Testis (tissue), 3 donors: ENCODE measurements around the gene STX4. TPM values are rescaled to one million over a fixed set of nuclear protein-coding genes. Genes with fewer than 3 reads are reported as not detected.
A peak's percentile ranks its signal among the peaks of the same experiment; 100 is the strongest.

Source experiments
- DNase-seq: peaks from one replicate; pipeline ENCODE4 v3.0.0-alpha.2; 2019
- H3K27ac ChIP-seq, 2 donors: fragments of 200-600 bp; sonication (generic); one replicate each; pipeline ENCODE4 v1.5.1; 2019
- H3K27me3 ChIP-seq: fragments of 200-600 bp; sonication (generic); one replicate; pipeline ENCODE4 v1.5.1; 2019
- H3K36me3 ChIP-seq: fragments of 200-600 bp; sonication (generic); one replicate; pipeline ENCODE4 v1.5.1; 2017; ENCODE audit warnings: low read depth; ENCODE audit errors: missing control alignments
- H3K4me1 ChIP-seq: fragments of 200-600 bp; sonication (generic); one replicate; pipeline ENCODE4 v1.5.1; 2019
- H3K4me3 ChIP-seq, 2 donors: fragments of 200-600 bp; sonication (generic); one replicate each; pipeline ENCODE4 v1.5.1; 2017 to 2019
- H3K9me3 ChIP-seq: fragments of 200-600 bp; sonication (generic); one replicate; pipeline ENCODE4 v1.5.1; 2017
- POLR2A ChIP-seq: fragments of 450-650 bp; IDR thresholded peaks from one replicate; pipeline ENCODE4 v1.6.1; 2017; ENCODE audit warnings: antibody characterized with exemption, mild to moderate bottlenecking, moderate library complexity
- WGBS, 2 donors: methylation state at CpG; one replicate each; pipeline ENCODE4 v1.1.5; 2018; 5-methylcytosine and 5-hydroxymethylcytosine counted together
- intact Hi-C: fragments of 100-400 bp; cut with DNase I; formaldehyde crosslinking; loops from one replicate; pipeline ENCODE4 v1.15.1; 2023; ENCODE audit warnings: low total_unique reads
- polyA plus RNA-seq: library from polyadenylated mRNA; stranded (reverse); fragments of 350-450 nt; fragmentation: Illumina TruSeq; extraction: RNeasy Lipid Tissue Mini Kit (QIAGEN cat#74804); gene quantifications from one replicate; pipeline ENCODE4 v1.2.3, GENCODE V29; 2014; ENCODE audit warnings: low read depth, low replicate concordance; ENCODE audit not compliant: insufficient read depth
- total RNA-seq, 2 donors: library from RNA; depleted of rRNA; stranded (reverse); fragments of >200 nt; gene quantifications; one replicate each; pipeline ENCODE4 v1.2.3, GENCODE V29; 2016
- TF ChIP-seq, protein P1 (sequence below), 3 experiments: fragments of 450-650 bp in 2 of 3; fragments of 200-600 bp in 1 of 3; sonication (generic) in 1 of 3; IDR thresholded peaks; one replicate each; pipeline ENCODE4 v1.5.1; 2016 to 2019; ENCODE audit warnings: antibody characterized with exemption in 3 of 3, mild to moderate bottlenecking in 2 of 3, moderate library complexity in 1 of 3

STX4 gene
- total and polyA plus RNA-seq, 3 donors from 2014 or later, result 37.1 to 56.9 (median 50.9) TPM

- TF ChIP-seq, protein P1, sequence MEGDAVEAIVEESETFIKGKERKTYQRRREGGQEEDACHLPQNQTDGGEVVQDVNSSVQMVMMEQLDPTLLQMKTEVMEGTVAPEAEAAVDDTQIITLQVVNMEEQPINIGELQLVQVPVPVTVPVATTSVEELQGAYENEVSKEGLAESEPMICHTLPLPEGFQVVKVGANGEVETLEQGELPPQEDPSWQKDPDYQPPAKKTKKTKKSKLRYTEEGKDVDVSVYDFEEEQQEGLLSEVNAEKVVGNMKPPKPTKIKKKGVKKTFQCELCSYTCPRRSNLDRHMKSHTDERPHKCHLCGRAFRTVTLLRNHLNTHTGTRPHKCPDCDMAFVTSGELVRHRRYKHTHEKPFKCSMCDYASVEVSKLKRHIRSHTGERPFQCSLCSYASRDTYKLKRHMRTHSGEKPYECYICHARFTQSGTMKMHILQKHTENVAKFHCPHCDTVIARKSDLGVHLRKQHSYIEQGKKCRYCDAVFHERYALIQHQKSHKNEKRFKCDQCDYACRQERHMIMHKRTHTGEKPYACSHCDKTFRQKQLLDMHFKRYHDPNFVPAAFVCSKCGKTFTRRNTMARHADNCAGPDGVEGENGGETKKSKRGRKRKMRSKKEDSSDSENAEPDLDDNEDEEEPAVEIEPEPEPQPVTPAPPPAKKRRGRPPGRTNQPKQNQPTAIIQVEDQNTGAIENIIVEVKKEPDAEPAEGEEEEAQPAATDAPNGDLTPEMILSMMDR (IDR thresholded peaks at IDR 0.05), result no peak
- no peak for TF ChIP-seq POLR2A
- Histone ChIP-seq H3K36me3 (no peaks in the 10 kb centered on the region), H3K4me1 (peaks cover 14% of the 10 kb centered on the region), H3K9me3 (no peaks in the 10 kb centered on the region), H3K4me3 (peak overlapping the region; percentile 26 to 45), H3K27ac (no peak overlapping the region), H3K27me3 (no peaks in the 10 kb centered on the region)
- WGBS, 2 donors, result 39 to 40% methylated on average over 13 to 23 of the region's 23 CpGs
- no peak for DNase-seq
- intact Hi-C loops, result no loop called here
Observed at GRCh38 chr16:30996324-30996984, 36.9 kb upstream of the STX4 start.

- intact Hi-C loops, result no loop called here
Observed at GRCh38 chr16:30996985-30997724, 36.2 kb upstream of the STX4 start.

DNA sequence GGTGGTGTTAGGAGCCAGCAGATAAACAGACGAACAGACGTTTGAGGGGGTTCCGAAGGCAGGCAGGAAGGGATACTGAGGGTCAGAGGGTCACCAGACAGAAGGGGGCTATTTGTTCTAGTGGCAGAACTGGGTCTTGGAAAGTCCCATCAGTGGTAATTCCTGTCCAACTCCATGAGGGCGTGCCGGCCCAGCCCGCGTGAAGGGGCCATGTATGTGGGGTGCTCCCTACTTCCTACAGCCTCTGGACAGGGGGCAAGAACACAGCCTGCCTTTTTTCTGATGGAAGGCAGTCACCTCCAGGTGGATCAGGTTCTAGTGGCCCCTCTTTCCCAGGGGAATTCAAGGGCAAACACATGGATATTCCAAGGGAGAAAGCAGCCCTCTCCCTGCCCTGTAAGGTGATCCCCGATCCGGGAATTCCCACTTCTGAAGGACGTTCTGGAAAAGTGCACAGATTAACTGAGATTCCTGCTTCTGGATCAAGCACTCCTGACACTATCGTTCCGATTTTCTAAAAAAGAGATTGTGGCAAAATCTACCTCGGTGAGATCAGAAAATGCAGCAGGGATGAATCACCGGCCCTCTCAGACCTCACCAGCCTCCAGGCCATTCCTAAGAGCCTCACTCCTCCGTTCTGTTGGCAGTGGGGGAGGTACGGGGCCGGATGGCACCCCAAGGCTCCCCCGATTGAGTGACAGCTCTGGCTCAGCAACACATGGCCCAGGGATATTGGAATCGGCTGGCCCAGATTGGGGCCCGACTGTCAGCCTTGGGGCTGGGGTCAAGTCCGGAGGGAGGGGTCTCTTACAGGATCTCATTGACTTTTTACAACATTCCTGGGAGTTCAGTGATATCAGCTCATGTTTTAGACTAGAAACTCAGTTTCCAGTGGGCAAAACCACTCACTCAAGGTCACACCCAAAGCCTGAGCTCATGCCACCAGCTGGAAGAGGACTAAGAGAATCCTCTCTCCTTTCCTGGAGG lies 35.3 kb upstream of the STX4 start:
- no peak for DNase-seq
- H3K27ac ChIP-seq, result no peak overlapping the region
- H3K9me3 ChIP-seq, result no peaks in the 10 kb centered on the region
- 52 to 60% methylated on average over 17 to 21 of the region's 21 CpGs for WGBS, 2 donors
- H3K27me3 ChIP-seq, result no peaks in the 10 kb centered on the region
- TF ChIP-seq, protein P1 (IDR thresholded peaks at IDR 0.05), result no peak
- TF ChIP-seq POLR2A, result no peak
- H3K4me3 ChIP-seq, result peak overlapping the region; percentile 26 to 45
- H3K4me1 ChIP-seq, result peaks cover 22% of the 10 kb centered on the region
- intact Hi-C loops, result no loop called here
- no peaks in the 10 kb centered on the region for H3K36me3 ChIP-seq

More at GRCh38 chr16:30996985-30997724, 36.2 kb upstream of the STX4 start:
- Histone ChIP-seq H3K4me3 (peak overlapping the region; percentile 26 to 45), H3K36me3 (no peaks in the 10 kb centered on the region), H3K4me1 (peaks cover 19% of the 10 kb centered on the region), H3K27me3 (no peaks in the 10 kb centered on the region), H3K27ac (no peak overlapping the region), H3K9me3 (no peaks in the 10 kb centered on the region)
- peak; percentile 86 for DNase-seq
- TF ChIP-seq, protein P1 (IDR thresholded peaks at IDR 0.05), result no peak
- no peak for TF ChIP-seq POLR2A
- WGBS, 2 donors, result 18 to 22% methylated on average over 18 to 43 of the region's 60 CpGs

DNA sequence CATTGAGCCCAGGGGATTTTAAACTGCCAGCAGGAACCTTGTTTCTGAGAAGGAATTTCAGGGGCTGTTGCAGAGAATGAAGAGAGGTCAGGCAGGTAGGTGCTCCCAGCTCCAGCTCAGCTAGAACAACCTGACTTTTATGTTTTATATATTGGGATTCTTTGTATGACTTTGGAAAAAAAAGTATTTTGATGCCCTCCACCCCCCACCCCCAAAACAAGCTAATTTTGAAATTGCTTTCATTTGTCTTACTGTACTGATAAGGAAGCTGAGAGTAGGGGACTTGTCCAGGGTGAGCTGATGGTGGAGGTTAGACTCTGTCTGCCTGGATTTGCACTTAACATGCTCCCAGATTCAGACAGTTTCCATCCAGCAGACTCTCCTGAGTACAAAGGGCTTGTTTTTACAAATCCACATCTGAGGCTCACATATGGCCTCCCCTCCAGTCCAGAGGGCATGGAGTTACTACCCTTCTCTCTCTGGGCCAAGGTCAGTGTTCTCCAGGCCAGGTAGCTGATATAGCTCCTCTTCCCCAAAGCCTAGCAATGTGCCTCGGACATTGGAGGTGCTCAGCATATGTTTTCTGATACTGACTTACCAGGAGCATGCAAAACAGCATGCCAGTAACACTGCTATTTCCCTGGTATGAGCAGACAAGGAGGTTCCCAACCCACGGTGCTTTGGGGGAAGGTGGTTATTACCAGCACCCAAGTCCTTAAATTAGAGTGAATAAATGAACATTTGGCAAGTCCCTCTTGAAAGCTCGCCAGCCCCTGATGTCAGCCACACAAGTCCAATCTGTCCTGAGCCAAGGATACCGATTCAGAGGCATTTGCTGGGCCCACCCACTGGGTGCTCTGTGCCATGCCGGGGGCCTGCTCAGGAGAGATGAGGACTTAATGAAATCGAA lies 34.3 kb upstream of the STX4 start:
- intact Hi-C loops, result no loop called here
- WGBS, 2 donors, result 49 to 66% methylated on average over 6 of the region's 6 CpGs
- TF ChIP-seq, protein P1 (IDR thresholded peaks at IDR 0.05), result no peak
- no peak for TF ChIP-seq POLR2A

More for the DNA sequence above, 34.3 kb upstream of the STX4 start:
- Histone ChIP-seq H3K9me3 (no peaks in the 10 kb centered on the region), H3K36me3 (no peaks in the 10 kb centered on the region), H3K4me3 (no peak overlapping the region), H3K27me3 (no peaks in the 10 kb centered on the region), H3K27ac (no peak overlapping the region), H3K4me1 (peaks cover 22% of the 10 kb centered on the region)
- no peak for DNase-seq
